GM18858 (cell line): ENCODE results near the gene UBA1.
"Not testable (repeated sequence)": the region's sequence is repeated elsewhere in the genome, so short reads cannot be mapped to it uniquely, and the experiment has no call there.

Experiments
- ATAC-seq: cut with Tn5 transposase; IDR thresholded peaks from one replicate; pipeline ENCODE4 v1.9.1; 2021; ENCODE audit not compliant: unreplicated experiment

UBA1 gene

GRCh38 chrX:47248576-47248975, 54.9 kb downstream of the UBA1 start:
- no peak for ATAC-seq

- no peak for ATAC-seq
Measured at GRCh38 chrX:47250017-47250347, 56.4 kb downstream of the UBA1 start.

- not testable (repeated sequence) for ATAC-seq
Measured at GRCh38 chrX:47257620-47258019, 64.0 kb downstream of the UBA1 start.
